Ovary (tissue), 3 donors: ENCODE results near the gene SSUH2.

Experiments used
- CTCF ChIP-seq, 3 donors: fragments of 450-650 bp in 2 of 3; fragments of 200-600 bp in 1 of 3; IDR thresholded peaks; one replicate each; pipeline versions ENCODE4 v1.5.1 to v1.8.0; 2016 to 2022; ENCODE audit warnings: antibody characterized with exemption in 3 of 3, mild to moderate bottlenecking in 1 of 3
- EP300 ChIP-seq: sonication (generic); formaldehyde crosslinking; IDR thresholded peaks from one replicate; pipeline ENCODE4 v1.6.1; 2017; ENCODE audit warnings: antibody characterized with exemption
- POLR2A ChIP-seq: fragments of 450-650 bp; IDR thresholded peaks from one replicate; pipeline ENCODE4 v1.6.1; 2017; ENCODE audit warnings: antibody characterized with exemption, mild to moderate bottlenecking, moderate library complexity
- donor health status: DM: no; HTN: no; CAD: no.

DNA sequence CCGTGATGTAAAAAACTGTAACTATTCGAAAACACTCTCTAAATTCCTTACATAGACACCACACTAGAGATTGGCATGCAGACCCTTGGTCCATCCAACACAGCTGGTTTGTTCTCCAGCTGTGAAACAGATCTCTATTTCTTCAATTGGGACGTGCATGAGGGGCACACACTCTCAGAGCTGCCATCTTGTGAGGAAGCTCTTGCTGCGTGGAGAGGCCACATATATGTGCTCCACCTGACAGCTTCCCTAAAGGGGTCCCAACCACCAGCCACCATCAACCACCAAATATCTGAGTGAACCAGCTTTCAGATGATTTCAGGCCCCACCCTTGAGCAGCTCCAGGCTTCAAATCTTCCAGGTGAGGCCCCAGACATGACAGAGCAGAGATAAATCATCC, 25.6 kb downstream of the SSUH2 start:
- TF ChIP-seq CTCF (IDR thresholded peaks at IDR 0.05) (no peak), POLR2A (no peak), EP300 (no peak)
